Measurements from ENCODE around the gene KLHL15. TPM values are rescaled to one million over a fixed set of nuclear protein-coding genes. Genes with fewer than 3 reads are reported as not detected.

Gene KLHL15
- total and polyA plus RNA-seq, 2 of the 4 experiments (the other 2 are of a cell fraction): 2.4 to 7.5 TPM

DNA sequence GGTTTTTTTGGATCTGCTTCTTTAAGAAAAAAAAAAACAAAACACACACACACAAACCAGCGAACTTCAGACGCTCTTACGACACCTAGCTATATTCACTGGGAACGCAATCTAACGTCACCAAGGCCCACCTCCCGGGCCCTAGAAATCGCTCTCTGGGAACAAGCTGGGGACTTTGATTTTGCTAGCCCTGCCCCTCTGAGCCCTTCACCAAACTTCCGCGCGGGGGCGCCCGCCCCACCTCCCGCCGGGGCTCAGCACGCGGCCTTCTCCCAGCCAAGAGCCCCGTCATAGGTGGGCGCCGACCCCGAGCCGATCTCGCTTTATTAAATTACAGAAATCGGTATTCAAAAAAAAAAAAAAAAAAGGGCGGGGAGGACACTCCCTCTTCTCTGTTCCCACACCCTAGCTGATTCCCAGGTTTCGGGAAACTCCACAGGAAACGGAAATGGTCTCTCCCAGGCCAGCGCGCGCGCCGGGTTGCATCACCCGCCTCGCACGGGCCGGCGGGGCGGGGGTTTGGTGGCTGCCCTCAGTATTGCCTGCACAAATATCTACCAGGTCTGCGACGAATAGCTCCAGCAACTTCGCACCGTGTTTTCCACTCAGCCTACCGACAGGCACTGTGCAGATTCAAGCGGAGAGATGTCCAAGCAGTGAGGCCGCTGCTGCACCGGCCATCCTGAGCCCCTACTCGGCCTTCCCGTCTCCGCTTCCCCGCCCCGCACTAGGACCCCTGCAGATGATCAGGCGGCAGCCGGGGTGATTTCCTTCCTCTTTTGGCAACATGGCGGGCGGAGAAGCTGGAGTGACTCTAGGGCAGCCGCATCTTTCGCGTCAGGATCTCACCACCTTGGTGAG lies 27.4 kb upstream of the KLHL15 start, which contains the start of gene EIF2S3:
Gene EIF2S3 (plus strand): TSS at position 775 of the 861 bp plus-strand sequence. CDS start 13 bp downstream, at position 788.
- dilution Hi-C loops (cut with HindIII; ENCODE audit: low sequenced_read_pairs, unreplicated experiment) (no loop called here), in situ Hi-C loops (cut with MboI; ENCODE audit: low sequenced_read_pairs) (loop anchor here (25.0 kb wide), 1 partner anchor 342 kb away; no protein-coding TSS in a partner anchor), intact Hi-C loops (cut with micrococcal nuclease) (loop anchor here (1.0 to 10.0 kb wide), 5 partner anchors 29 to 360 kb away; partner anchors contain the start of genes CXorf58 and SAT1)
- ChIA-PET CTCF (interaction anchor here (0.6 to 1.7 kb wide), 8 partner anchors 12 to 391 kb away, joined by 3 to 12 read pairs (median 6); partner anchors contain the start of genes APOO, CXorf58 and KLHL15), POLR2A (ENCODE audit: unreplicated experiment) (interaction anchor here (0.6 to 1.5 kb wide), 3 partner anchors 11 to 99 kb away, joined by 4 to 13 read pairs (median 6); no protein-coding TSS in a partner anchor)
- Histone ChIP-seq H3K27ac (ENCODE audit: insufficient read depth, low read length) (peak within 1 kb of the TSS; percentile 96), H3K4me1 (ENCODE audit: control insufficient read depth, insufficient read depth, low read length) (no peaks in the 10 kb centered on the region), H3K9me1 (ENCODE audit: insufficient read depth, low read length) (no peaks in the 10 kb centered on the region), H3K23ac (ENCODE audit: low read depth, low read length) (peak within 1 kb of the TSS; percentile 94), H3K9me3 (ENCODE audit: control insufficient read depth, insufficient read depth, low read length) (no peaks in the 10 kb centered on the region), H3K18ac (ENCODE audit: low read depth, low read length) (peak within 1 kb of the TSS; percentile 93), H2BK15ac (ENCODE audit: low read depth, low read length) (peak within 1 kb of the TSS; percentile 99; the same call in 2 of the 3 replicates), H2AK5ac (ENCODE audit: low read depth, low read length) (peak within 1 kb of the TSS; percentile 84), H2BK20ac (ENCODE audit: low read depth, low read length) (peak within 1 kb of the TSS; percentile 73), H3K79me1 (ENCODE audit: low read depth in 1 of 2, low read length in 2 of 2) (peaks cover 3 to 10% of the 10 kb centered on the region in 2 experiments; a peak in 1 of 4 replicates), H3K27me3 (ENCODE audit: control insufficient read depth, insufficient read depth, low read length) (no peaks in the 10 kb centered on the region), H4K20me1 (ENCODE audit: insufficient read depth, low read length) (peaks cover 6% of the 10 kb centered on the region), H2BK5ac (ENCODE audit: low read depth, low read length, poor library complexity, severe bottlenecking) (peak within 1 kb of the TSS; percentile 96), H3K9ac (ENCODE audit: low read depth, low read length) (peak within 1 kb of the TSS; percentile 96; the same call in 1 of the 2 replicates), H3K4me3 (ENCODE audit: insufficient read depth, low read depth, low read length) (peak within 1 kb of the TSS; percentile 78), H2AFZ (replicated peaks; ENCODE audit: low read length, poor library complexity) (peak within 1 kb of the TSS; percentile 96), H4K91ac (ENCODE audit: insufficient read depth, low read depth, low read length) (peak within 1 kb of the TSS; percentile 100), H3K4me2 (ENCODE audit: low read depth, low read length) (peak within 1 kb of the TSS; percentile 78), H3K56ac (ENCODE audit: extremely low read depth, insufficient read depth, low read length) (peak within 1 kb of the TSS; percentile 95), H3K36me3 (ENCODE audit: control insufficient read depth, insufficient read depth, low read length) (peaks cover 6% of the 10 kb centered on the region; the same call in 1 of the 2 replicates), H3K14ac (replicated peaks; ENCODE audit: low read depth, low read length) (peak within 1 kb of the TSS; percentile 98), H2AK9ac (replicated peaks; ENCODE audit: low read depth, low read length, poor library complexity) (peak within 1 kb of the TSS; percentile 81), H4K8ac (ENCODE audit: low read depth in 2 of 2, low read length in 2 of 2) (peak within 1 kb of the TSS; percentile 87 to 100), H2BK120ac (ENCODE audit: low read depth, low read length) (peak within 1 kb of the TSS; percentile 92), H4K5ac (ENCODE audit: low read depth, low read length) (peak within 1 kb of the TSS; percentile 82), H3K4ac (ENCODE audit: low read depth, low read length) (peak within 1 kb of the TSS; percentile 97)
- WGBS, 2 experiments (ENCODE audit: extremely low coverage in 2 of 2, insufficient read length in 1 of 2): 8% methylated on average over 6 of the region's 57 CpGs; no CpG with 5 or more reads in 1 of the 2 experiments
- ATAC-seq (ENCODE audit: low read depth) (peak; percentile 93), DNase-seq (peak; percentile 98)
- no TSS peak for BruUV-seq (replicated peaks)
- TF ChIP-seq MAFK (IDR thresholded peaks at IDR 0.05; ENCODE audit: low read depth, low read length) (no peak), BHLHE40 (IDR thresholded peaks at IDR 0.05; ENCODE audit: low read depth, low read length) (peak; percentile 98), CEBPB (IDR thresholded peaks at IDR 0.05; ENCODE audit: low read depth, low read length) (peak; percentile 98), RCOR1 (IDR thresholded peaks at IDR 0.05; ENCODE audit: insufficient replicate concordance, low read length) (peak; percentile 21), RAD21 (IDR thresholded peaks at IDR 0.05; ENCODE audit: low read length) (peak; percentile 34), POLR2A (IDR thresholded peaks at IDR 0.05; ENCODE audit: low read depth, low read length) (peak; percentile 88), NFE2L2 (IDR thresholded peaks at IDR 0.05; ENCODE audit: low read depth, low read length) (no peak), SMC3 (IDR thresholded peaks at IDR 0.05; ENCODE audit: low read depth, low read length) (peak; percentile 30; the same call in 1 of the 2 replicates), FOS (IDR thresholded peaks at IDR 0.05; ENCODE audit: low read depth, low read length) (0 out of 2 replicates have a peak, but pooled peaks have one; percentile 21), RFX5 (IDR thresholded peaks at IDR 0.05; ENCODE audit: low read depth, low read length) (no peak), MAZ (IDR thresholded peaks at IDR 0.05; ENCODE audit: borderline replicate concordance, low read depth, low read length) (peak; percentile 77), CHD1 (IDR thresholded peaks at IDR 0.05; ENCODE audit: low read depth, low read length) (0 out of 2 replicates have a peak, but pooled peaks have one; percentile 67)
- TF ChIP-seq, protein P1, sequence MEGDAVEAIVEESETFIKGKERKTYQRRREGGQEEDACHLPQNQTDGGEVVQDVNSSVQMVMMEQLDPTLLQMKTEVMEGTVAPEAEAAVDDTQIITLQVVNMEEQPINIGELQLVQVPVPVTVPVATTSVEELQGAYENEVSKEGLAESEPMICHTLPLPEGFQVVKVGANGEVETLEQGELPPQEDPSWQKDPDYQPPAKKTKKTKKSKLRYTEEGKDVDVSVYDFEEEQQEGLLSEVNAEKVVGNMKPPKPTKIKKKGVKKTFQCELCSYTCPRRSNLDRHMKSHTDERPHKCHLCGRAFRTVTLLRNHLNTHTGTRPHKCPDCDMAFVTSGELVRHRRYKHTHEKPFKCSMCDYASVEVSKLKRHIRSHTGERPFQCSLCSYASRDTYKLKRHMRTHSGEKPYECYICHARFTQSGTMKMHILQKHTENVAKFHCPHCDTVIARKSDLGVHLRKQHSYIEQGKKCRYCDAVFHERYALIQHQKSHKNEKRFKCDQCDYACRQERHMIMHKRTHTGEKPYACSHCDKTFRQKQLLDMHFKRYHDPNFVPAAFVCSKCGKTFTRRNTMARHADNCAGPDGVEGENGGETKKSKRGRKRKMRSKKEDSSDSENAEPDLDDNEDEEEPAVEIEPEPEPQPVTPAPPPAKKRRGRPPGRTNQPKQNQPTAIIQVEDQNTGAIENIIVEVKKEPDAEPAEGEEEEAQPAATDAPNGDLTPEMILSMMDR (conservative IDR thresholded peaks at IDR 0.05; ENCODE audit: low read depth, low read length): peak; percentile 73
- TF ChIP-seq, protein P2, sequence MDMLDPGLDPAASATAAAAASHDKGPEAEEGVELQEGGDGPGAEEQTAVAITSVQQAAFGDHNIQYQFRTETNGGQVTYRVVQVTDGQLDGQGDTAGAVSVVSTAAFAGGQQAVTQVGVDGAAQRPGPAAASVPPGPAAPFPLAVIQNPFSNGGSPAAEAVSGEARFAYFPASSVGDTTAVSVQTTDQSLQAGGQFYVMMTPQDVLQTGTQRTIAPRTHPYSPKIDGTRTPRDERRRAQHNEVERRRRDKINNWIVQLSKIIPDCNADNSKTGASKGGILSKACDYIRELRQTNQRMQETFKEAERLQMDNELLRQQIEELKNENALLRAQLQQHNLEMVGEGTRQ (IDR thresholded peaks at IDR 0.05; ENCODE audit: low read depth, low read length): no peak
